Endothelial cell of umbilical vein (primary cell): Measurements from ENCODE around the gene BCL2. TPM values are rescaled to one million over a fixed set of nuclear protein-coding genes. Genes with fewer than 3 reads are reported as not detected.

ENCODE experiments used
- BruUV-seq: library from RNA; stranded (reverse); fragments of 400-500 nt; replicated peaks from 2 replicates; lab custom pipeline; 2021; lab: Mats Ljungman, UMichigan
- CTCF ChIA-PET: fragments of 300-600, 350-600 bp; sonication (Branson Sonifier 250); formaldehyde crosslinking; loops from one replicate; lab custom pipeline; 2021; ENCODE audit warnings: antibody characterized with exemption, inconsistent platforms; lab: Charles Lee
- POLR2A ChIA-PET: fragments of 300-600, 350-600 bp; sonication (Branson Sonifier 250); formaldehyde crosslinking; loops from one replicate; lab custom pipeline; 2021; ENCODE audit warnings: antibody characterized with exemption, inconsistent platforms; lab: Charles Lee
- DNase-seq: peaks from one replicate; pipeline ENCODE4 v3.0.0-alpha.2; 2011; ENCODE audit warnings: low read depth, low spot score
- FAIRE-seq: peaks from 2 replicates; lab custom pipeline; 2011; peaks lifted over from hg19 to GRCh38; lab: Jason Lieb, UNC
- H2AFZ ChIP-seq: 2 replicates; pipeline ENCODE4 v1.6.0; 2012; ENCODE audit warnings: low read depth, low read length, control low read depth, inconsistent platforms
- H3K27ac ChIP-seq: 2 replicates; pipeline ENCODE4 v1.5.1; 2011; ENCODE audit warnings: low read depth, mild to moderate bottlenecking, control low read depth, low read length, moderate library complexity; ENCODE audit not compliant: insufficient read depth
- H3K27me3 ChIP-seq, 2 experiments: 2 replicates each; pipeline versions ENCODE4 v1.6.0 to v1.6.1; 2011; ENCODE audit warnings: low read length in 2 of 2, mixed read lengths in 1 of 2; ENCODE audit not compliant: control insufficient read depth in 2 of 2, insufficient read depth in 2 of 2
- H3K36me3 ChIP-seq, 2 experiments: 2 replicates in 1 of 2; 3 replicates in 1 of 2; pipeline ENCODE4 v1.5.1; 2011; ENCODE audit warnings: low read length in 2 of 2, mild to moderate bottlenecking in 1 of 2, moderate library complexity in 1 of 2; ENCODE audit not compliant: control insufficient read depth in 2 of 2, insufficient read depth in 2 of 2; ENCODE audit errors: extremely low read depth in 1 of 2
- H3K4me1 ChIP-seq: 3 replicates; pipeline ENCODE4 v1.5.1; 2011; ENCODE audit warnings: mild to moderate bottlenecking, low read length; ENCODE audit not compliant: control insufficient read depth, insufficient read depth; ENCODE audit errors: extremely low read depth
- H3K4me2 ChIP-seq: 2 replicates; pipeline ENCODE4 v1.6.1; 2011; ENCODE audit warnings: low read length, control low read depth, mixed read lengths; ENCODE audit not compliant: insufficient read depth
- H3K4me3 ChIP-seq, 3 experiments: fragments of 200-600 bp in 1 of 3; sonication (generic), shearing (Covaris generic) in 1 of 3; replicated peaks in 1 of 3; 2 replicates each; pipeline ENCODE4 v1.5.1; 2011 to 2016; ENCODE audit warnings: control low read depth in 3 of 3, low read length in 3 of 3, mild to moderate bottlenecking in 2 of 3, inconsistent platforms in 1 of 3, low read depth in 1 of 3, moderate library complexity in 1 of 3; ENCODE audit not compliant: insufficient read depth in 1 of 3
- H3K79me2 ChIP-seq: 2 replicates; pipeline ENCODE4 v1.6.0; 2012; ENCODE audit warnings: low read length, inconsistent platforms; ENCODE audit not compliant: control insufficient read depth, insufficient read depth
- H3K9ac ChIP-seq: replicated peaks from 2 replicates; pipeline ENCODE3; 2011; ENCODE audit warnings: low read length, control low read depth; ENCODE audit not compliant: insufficient read depth; ENCODE audit errors: extremely low read depth
- H3K9me1 ChIP-seq: replicated peaks from 3 replicates; pipeline ENCODE4 v1.6.0; 2011; ENCODE audit warnings: mild to moderate bottlenecking, low read length; ENCODE audit not compliant: control insufficient read depth, insufficient read depth; ENCODE audit errors: extremely low read depth
- H3K9me3 ChIP-seq: replicated peaks from 2 replicates; pipeline ENCODE4 v1.5.1; 2012; ENCODE audit warnings: low read length, inconsistent platforms; ENCODE audit not compliant: control insufficient read depth, insufficient read depth
- H4K20me1 ChIP-seq: replicated peaks from 2 replicates; pipeline ENCODE3; 2011; ENCODE audit warnings: mild to moderate bottlenecking, low read length; ENCODE audit not compliant: control insufficient read depth, insufficient read depth; ENCODE audit errors: extremely low read depth
- EZH2 ChIP-seq: IDR thresholded peaks from 2 replicates; pipeline ENCODE4 v1.6.1; 2012; ENCODE audit warnings: borderline replicate concordance, low read depth, mild to moderate bottlenecking, moderate library complexity, low read length, inconsistent platforms; ENCODE audit not compliant: severe bottlenecking
- FOS ChIP-seq: IDR thresholded peaks from 2 replicates; pipeline ENCODE4 v1.6.1; 2011; ENCODE audit warnings: mild to moderate bottlenecking, low read length, moderate library complexity, borderline replicate concordance; ENCODE audit not compliant: insufficient read depth
- GATA2 ChIP-seq: IDR thresholded peaks from 2 replicates; pipeline ENCODE4 v1.7.0; 2011; ENCODE audit warnings: low read depth, mild to moderate bottlenecking, moderate library complexity, mixed read lengths, low read length; ENCODE audit not compliant: insufficient read length, insufficient read depth
- JUN ChIP-seq: IDR thresholded peaks from 2 replicates; pipeline ENCODE4 v1.6.1; 2011; ENCODE audit warnings: borderline replicate concordance, low read depth; ENCODE audit not compliant: insufficient read length, insufficient read depth
- MYC ChIP-seq: IDR thresholded peaks from one replicate; pipeline ENCODE4 v1.6.1; 2011; ENCODE audit warnings: mild to moderate bottlenecking, low read depth, low read length
- POLR2AphosphoS5 ChIP-seq: IDR thresholded peaks from 2 replicates; pipeline ENCODE4 v1.6.1; 2012; ENCODE audit warnings: low read depth, mild to moderate bottlenecking, control low read depth, low read length, moderate library complexity; ENCODE audit not compliant: insufficient read depth
- dilution Hi-C: fragments of 300-500 bp; cut with MboI; formaldehyde crosslinking; loops from one replicate; pipeline ENCODE4 v1.15.0; 2019; ENCODE audit warnings: low sequenced_read_pairs; ENCODE audit not compliant: extremely low pct_ligation_motif_present
- intact Hi-C: fragments of 100-400 bp; cut with micrococcal nuclease; formaldehyde crosslinking; loops from one replicate; pipeline ENCODE4 v1.10.0; 2022
- polyA plus RNA-seq, 4 experiments: library from polyadenylated mRNA; depleted of rRNA in 3 of 4; stranded (reverse) in 3 of 4; unstranded in 1 of 4; fragments of >200 nt; gene quantifications; 2 replicates each; pipeline versions ENCODE4 v1.2.1 to v1.2.3, GENCODE V29; 2011 to 2012; ENCODE audit warnings: missing spikeins in 1 of 4
- total RNA-seq: library from RNA; stranded (reverse); gene quantifications from 2 replicates; pipeline ENCODE4 v1.2.3, GENCODE V29; 2021
- TF ChIP-seq, protein P1 (sequence below): IDR thresholded peaks from 2 replicates; pipeline ENCODE4 v1.6.1; 2011; ENCODE audit not compliant: insufficient read depth, insufficient read length
- TF ChIP-seq, protein P2 (sequence below), 2 donors: IDR thresholded peaks; 1 replicate in 1 of 2; 2 replicates in 1 of 2; pipeline ENCODE4 v1.5.1; 2011; ENCODE audit warnings: low read length in 2 of 2, mild to moderate bottlenecking in 2 of 2, moderate library complexity in 2 of 2, control low read depth in 1 of 2, inconsistent platforms in 1 of 2, low read depth in 1 of 2; ENCODE audit not compliant: insufficient read depth in 1 of 2; ENCODE audit errors: extremely low read depth in 1 of 2

The BCL2 gene
- total and polyA plus RNA-seq, 2 donors (not counting 3 experiments of a cell fraction or from before 2014, with no cell fraction given): 0.35 to 5.0 TPM

DNA sequence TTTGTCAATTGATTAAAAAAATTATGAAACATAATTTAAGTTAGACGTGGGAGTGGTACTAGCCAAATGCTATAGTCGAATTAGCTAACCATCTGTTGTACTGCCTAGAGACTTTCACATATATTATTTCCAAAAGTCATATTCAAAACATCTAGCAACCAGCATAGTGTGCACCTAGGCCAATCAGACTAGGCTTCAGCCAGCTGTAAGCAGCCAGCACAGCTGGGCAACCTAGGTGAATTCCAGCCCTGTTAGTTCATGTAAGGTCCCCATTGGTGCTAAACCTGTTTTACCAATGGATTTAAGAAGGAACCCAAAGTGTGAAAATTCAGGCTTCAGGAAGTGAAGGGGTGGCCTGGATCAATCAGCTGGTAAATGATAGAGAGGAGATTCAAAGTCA is 144.3 kb downstream of the BCL2 start:
- Histone ChIP-seq H3K27ac (no peak overlapping the region), H3K4me1 (no peaks in the 10 kb centered on the region), H3K4me2 (no peak overlapping the region), H3K27me3 (no peaks in the 10 kb centered on the region), H3K79me2 (no peaks in the 10 kb centered on the region), H3K9me1 (no peaks in the 10 kb centered on the region), H3K4me3 (no peak overlapping the region), H2AFZ (no peak overlapping the region), H3K36me3 (no peaks in the 10 kb centered on the region), H3K9me3 (no peaks in the 10 kb centered on the region), H4K20me1 (no peaks in the 10 kb centered on the region), H3K9ac (no peak overlapping the region)
- DNase-seq (no peak), FAIRE-seq (no peak)
- CTCF ChIA-PET: no interaction called here
- no peak for TF ChIP-seq EZH2
- no peak for TF ChIP-seq MYC
- BruUV-seq: no TSS peak
- intact Hi-C loops: no loop called here
- dilution Hi-C loops: no loop called here
- POLR2A ChIA-PET: no interaction called here

DNA sequence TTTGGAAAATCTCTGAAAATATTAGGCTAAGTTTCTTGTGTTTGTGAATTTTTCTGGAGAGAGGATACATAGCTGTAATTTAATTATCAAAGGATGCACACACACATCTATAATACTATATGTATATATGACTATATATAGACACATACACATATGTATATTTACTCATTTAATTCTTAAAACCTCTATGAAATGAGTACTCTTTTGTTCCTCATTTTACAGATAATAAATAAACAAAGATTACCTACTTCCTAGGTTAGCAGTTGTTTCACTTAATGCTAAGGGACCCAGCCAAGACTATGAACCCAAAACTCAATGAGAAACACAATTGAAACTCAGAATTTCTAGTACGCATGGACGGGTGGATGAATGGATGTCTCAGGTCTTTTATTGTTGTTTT is 145.6 kb downstream of the BCL2 start:
- TF ChIP-seq GATA2: no peak
- TF ChIP-seq FOS: no peak
- TF ChIP-seq EZH2: no peak
- no peak for TF ChIP-seq MYC
- TF ChIP-seq, protein P1, sequence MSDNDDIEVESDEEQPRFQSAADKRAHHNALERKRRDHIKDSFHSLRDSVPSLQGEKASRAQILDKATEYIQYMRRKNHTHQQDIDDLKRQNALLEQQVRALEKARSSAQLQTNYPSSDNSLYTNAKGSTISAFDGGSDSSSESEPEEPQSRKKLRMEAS: no peak
- no peak for TF ChIP-seq POLR2AphosphoS5
- TF ChIP-seq, protein P2, sequence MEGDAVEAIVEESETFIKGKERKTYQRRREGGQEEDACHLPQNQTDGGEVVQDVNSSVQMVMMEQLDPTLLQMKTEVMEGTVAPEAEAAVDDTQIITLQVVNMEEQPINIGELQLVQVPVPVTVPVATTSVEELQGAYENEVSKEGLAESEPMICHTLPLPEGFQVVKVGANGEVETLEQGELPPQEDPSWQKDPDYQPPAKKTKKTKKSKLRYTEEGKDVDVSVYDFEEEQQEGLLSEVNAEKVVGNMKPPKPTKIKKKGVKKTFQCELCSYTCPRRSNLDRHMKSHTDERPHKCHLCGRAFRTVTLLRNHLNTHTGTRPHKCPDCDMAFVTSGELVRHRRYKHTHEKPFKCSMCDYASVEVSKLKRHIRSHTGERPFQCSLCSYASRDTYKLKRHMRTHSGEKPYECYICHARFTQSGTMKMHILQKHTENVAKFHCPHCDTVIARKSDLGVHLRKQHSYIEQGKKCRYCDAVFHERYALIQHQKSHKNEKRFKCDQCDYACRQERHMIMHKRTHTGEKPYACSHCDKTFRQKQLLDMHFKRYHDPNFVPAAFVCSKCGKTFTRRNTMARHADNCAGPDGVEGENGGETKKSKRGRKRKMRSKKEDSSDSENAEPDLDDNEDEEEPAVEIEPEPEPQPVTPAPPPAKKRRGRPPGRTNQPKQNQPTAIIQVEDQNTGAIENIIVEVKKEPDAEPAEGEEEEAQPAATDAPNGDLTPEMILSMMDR (IDR thresholded peaks at IDR 0.05; ENCODE audit: extremely low read depth in 1 of 2, insufficient read depth in 1 of 2, low read depth in 1 of 2, low read length in 2 of 2): no peak
- no peak for TF ChIP-seq JUN
- no TSS peak for BruUV-seq
- H3K79me2 ChIP-seq: no peaks in the 10 kb centered on the region
- FAIRE-seq (no peak), DNase-seq (no peak)
- POLR2A ChIA-PET: no interaction called here
- H4K20me1 ChIP-seq: no peaks in the 10 kb centered on the region
- H3K36me3 ChIP-seq: no peaks in the 10 kb centered on the region
- no peaks in the 10 kb centered on the region for H3K4me1 ChIP-seq
- H3K9me3 ChIP-seq: no peaks in the 10 kb centered on the region
- no peak overlapping the region for H3K27ac ChIP-seq
- intact Hi-C loops (no loop called here), dilution Hi-C loops (no loop called here)
- H3K4me2 ChIP-seq: no peak overlapping the region
- H3K4me3 ChIP-seq: no peak overlapping the region
- H3K27me3 ChIP-seq: no peaks in the 10 kb centered on the region
- H2AFZ ChIP-seq: no peak overlapping the region
- H3K9me1 ChIP-seq: no peaks in the 10 kb centered on the region
- CTCF ChIA-PET: interaction anchor here (1.0 to 1.5 kb wide), 2 partner anchors 13 to 54 kb away, joined by 3 to 4 read pairs; no protein-coding TSS in a partner anchor
- H3K9ac ChIP-seq: no peak overlapping the region
